Activated CD4-positive, CD25-positive, alpha-beta regulatory T cell treated with anti-CD3 and anti-CD28 coated beads, Interleukin-2, amount 50 U/mL, for 16 hours (primary cell): ENCODE measurements around the gene SCN8A.
"Not testable (repeated sequence)": the region's sequence is repeated elsewhere in the genome, so short reads cannot be mapped to it uniquely, and the experiment has no call there.

Source experiments
- DNase-seq: peaks from one replicate; pipeline ENCODE4 v3.0.0-alpha.2; 2020; ENCODE audit warnings: low read depth, low spot score

Gene SCN8A

DNA sequence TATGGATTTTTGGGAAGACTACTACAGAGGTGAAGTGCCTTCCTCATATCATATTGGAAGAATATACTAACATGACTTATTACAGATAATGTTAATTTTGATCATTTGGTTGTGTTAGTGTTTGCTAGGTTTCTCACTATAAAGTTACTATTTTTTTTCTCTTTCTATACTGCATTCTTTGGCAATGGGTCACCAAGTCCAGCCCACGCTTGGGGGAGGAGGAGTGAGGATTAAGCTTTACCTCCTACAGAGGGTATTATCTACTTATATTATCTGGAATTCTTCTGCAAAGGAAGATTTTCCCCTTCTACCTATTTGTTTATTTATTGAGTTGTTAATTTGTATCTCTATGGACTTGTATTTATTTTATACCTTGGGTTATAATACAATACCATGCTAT, 31.5 kb downstream of the SCN8A start:
- DNase-seq = no peak

DNA sequence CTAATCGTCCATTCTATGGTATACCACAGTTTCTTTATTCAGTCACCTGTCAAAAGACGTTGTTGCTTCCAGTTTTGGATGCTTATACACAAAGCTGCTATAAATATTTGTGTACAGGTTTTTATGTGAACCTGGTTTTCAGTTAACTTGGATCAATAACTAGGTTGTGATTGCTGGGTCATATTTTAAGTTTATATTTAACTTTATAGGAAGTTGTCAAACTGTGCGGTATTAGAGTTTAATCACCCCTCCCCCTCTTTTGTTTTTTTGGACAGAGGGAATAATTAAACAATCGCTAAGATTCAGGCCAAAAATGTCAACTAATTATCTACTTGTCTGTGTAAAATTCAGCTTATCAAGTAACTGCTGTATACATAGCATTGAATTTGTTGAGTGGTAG, 34.3 kb downstream of the SCN8A start:
- no peak for DNase-seq

DNA sequence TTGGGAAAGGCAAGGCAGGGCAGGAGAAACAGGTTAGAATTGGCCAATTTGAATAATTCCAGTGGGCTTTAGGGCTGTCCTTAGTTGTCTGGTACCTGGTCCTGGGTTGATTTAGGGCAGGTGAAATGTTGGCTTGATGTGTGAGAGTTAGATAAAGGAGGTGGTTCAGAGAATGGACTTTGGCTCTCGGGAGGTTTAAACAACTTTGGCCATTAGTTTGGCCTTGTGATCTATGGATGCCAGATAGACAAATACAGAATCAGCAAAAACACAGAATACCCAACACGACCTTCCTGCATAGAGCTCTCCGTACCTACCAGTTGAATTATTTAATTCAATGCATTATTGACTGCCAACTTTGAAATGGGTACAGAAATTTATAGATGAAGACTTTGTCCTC, 35.1 kb downstream of the SCN8A start:
- DNase-seq = no peak

DNA sequence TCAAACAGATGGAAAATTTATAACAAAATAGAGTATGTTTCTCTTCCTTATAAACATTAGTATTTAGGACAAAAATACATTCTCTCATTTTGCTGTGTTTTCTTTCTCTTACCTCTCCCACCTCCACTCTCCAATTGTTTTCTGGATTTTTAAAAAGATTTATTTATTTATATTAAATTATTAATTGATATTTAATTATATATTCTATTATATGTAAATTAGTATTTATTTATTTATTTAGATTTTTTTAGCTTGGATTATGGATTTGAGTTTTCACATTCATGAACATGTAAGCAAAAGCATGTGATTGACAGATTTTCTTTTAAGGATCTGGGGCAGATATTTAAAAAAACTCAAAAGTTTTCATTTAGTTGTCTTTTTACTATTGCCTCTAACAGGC, 35.6 kb downstream of the SCN8A start:
- DNase-seq = no peak

DNA sequence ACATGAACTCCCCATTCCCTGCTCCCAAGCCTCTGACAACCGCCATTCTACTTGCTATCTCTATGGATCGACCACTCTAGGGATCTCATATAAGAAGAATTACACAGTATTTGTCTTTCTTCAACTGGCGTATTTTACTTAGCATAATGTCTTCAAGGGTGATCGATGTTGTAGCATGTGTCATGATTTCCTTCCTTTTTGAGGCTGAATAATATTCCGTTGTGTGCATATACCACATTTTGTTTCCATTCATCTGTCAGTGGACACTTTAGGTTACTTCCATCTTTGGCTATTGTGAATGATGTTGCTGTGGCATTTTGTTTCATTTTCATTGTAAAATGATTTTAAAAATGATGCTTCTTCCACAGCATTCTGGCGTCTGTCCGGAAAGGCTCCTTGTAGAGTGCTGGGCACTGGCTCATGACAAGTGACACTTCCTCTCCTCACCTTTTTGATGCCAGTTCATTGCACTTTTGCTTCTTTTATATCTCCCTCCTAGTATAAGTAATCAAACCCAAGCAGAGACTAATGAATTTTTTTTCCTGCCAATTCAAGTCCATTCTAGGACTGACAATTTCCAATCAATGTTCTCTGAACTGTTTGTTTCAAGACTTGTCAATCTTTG, 39.3 kb downstream of the SCN8A start:
- DNase-seq = no peak

DNA sequence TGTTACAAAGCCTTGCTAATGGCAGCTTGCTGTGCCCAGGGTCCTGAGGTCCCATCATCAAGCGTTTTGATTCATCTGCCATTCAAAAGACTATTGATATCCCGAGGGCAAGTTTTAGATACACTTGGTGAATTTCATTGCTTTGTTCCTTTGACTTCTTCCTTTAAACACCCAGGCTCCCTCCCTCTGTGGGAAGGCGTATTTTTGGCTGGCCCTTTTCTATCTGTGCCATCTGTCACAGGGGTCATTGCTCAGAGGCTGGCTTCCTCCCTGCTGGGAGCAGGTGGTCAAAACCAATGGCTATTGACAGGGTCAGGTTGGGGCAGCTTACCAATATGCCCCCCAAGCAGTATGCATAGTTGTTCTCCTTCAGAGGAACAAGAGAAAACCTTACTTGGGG, 40.0 kb downstream of the SCN8A start:
- DNase-seq = no peak

DNA sequence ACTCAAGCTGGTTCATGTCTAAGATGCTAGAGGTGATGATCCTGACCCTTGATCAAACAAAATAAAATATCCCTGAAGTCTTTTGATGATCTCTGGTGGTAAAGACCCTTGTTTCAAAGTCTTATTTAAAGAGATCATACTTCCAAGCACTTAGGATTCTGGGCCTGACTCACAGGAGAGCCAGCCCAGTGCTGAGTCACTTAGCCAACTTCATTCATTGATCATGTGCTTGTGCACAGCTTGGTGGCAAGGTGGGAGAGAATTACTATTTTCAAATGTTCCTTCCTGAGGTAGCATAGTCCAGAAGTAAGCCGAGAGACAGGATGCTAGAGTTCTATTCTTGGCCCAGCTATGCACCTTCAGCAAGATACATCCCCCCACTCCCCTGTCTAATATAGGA, 40.6 kb downstream of the SCN8A start:
- no peak for DNase-seq

DNA sequence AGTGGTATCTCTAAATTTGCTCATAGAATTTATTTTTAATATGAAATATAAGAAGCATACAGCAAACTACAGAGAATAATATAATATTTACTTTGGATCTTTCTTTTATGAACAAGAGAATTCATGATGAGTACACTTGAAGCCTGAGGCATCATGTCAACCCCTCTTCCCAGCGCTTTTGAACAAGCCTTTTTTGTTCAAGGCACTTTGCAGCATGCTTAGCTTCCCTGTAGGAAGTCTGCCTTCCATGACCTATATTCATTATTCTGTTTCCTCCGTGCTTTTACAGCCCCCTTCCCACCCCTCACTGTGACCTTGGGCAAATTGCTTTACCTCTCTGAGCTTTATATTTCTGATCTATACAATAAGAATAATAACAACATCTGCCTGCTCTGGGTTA, 41.6 kb downstream of the SCN8A start:
- DNase-seq = no peak

DNA sequence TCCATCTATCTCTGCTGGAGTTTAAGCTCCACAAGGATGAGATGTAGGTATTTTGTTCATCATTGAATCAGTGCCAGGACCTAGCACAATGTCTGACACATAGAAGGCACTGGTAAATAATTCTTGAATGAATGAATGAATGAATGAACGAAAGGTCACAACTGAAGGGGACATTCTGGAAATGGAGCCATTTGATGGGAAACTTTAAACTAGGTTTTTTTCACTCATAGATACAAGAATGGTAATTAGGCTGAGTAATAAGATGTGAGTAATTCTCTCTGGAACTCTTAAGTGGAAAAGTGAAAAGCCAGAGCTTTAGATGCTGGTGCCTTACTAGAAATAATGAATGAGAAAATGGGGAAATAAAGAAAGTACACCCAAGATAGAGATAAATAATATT, 44.3 kb downstream of the SCN8A start:
- no peak for DNase-seq

DNA sequence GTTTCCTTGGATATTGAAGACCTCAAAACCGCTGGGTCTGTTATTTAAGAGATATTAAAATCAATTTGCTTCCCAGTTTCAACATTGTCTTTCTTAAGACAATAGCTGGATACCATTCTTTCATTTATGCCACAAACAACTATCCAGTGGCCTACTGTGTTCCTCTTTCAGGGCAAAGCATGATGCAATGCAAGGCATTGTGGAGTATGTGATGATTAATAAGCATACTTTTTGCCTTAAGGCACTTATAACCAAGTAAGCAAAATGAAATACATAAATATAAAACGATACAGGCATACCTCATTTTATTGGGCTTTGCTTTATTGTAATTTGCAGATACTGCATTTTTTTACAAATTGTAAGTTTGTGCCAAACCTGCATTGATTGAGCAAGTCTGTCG, 45.5 kb downstream of the SCN8A start:
- DNase-seq = no peak

DNA sequence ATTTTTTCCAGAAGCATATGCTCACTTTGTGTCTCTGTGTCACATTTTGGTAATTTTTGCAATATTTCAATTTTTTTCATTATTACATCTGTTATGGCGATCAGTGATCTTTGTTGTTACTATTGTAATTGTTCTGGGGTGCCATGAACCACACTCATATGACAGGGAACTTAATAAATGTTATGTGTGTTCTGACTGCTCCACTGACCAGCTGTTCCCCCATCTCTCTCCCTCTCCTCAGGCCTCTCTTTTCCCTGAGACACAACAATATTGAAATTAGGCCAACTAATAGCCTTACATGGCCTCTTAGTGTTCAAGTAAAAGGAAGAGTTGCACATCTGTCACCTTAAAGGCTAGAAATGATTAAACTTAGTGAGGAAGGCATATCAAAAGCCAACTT, 46.0 kb downstream of the SCN8A start:
- no peak for DNase-seq

DNA sequence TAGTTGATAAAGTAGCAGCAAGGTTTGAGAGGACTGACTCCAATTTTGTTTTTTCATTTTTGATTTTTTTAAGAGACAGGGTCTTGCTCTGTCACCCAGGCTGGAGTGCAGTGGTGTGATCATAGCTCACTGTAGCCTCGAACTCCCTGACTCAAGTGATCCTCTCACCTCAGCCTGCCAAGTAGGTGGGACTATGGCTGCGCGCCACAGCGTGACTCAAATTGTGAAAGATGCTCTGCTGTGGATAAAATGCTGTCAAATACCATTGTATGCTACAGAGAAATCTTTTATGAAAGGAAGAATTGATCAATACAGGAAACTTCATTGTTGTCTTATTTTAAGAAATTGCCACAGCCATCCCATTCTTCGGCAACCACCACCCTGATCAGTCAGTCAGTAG, 48.3 kb downstream of the SCN8A start:
- no peak for DNase-seq

DNA sequence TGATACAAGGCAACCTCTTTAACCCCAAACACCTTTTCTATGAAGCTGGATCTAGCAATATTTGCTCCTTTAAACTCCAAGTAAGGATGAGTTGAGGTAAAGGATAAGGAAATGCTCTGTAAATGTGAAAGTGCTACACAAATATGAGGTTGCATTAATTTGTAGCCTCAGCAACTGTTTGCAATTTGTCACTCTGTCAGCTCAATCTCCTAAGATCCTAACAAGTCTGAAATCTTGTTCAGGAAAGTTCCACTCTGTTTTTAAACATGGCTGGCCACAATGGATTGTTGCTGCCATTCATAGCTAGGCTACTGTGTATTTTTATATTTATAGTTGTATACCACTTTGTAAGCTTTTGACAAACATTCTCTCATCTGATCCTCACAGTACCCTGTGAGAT, 51.3 kb downstream of the SCN8A start:
- no peak for DNase-seq

DNA sequence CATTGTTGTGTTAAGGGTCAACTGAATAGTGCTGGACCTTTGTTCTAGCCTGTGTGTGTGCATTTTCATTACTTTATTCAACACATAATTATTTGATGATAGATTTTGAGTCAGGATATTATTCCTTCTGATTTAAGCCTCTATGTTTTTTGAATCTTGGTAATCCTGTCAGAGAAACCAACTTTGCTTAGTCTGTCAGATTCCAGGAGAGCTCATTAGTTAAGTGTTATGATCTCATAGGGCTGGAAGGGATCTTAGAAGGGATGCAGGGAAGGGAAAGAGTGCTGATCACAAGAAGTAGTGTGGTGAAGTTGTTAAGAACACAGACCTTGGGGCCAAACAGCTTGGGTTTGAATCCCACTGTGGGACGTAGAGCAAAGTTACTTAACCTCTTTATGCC, 52.9 kb downstream of the SCN8A start:
- no peak for DNase-seq

DNA sequence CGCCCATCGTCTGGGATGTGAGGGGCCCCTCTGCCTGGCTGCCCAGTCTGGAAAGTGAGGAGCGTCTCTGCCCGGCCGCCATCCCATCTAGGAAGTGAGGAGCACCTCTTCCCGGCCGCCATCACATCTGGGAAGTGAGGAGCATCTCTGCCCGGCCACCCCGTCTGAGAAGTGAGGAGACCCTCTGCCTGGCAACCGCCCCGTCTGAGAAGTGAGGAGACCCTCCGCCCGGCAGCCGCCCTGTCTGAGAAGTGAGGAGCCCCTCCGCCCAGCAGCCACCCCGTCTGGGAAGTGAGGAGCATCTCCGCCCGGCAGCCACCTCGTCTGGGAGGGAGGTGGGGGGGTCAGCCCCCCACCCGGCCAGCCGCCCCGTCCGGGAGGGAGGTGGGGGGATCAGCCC, 53.7 kb downstream of the SCN8A start:
- DNase-seq = not testable (repeated sequence)

DNA sequence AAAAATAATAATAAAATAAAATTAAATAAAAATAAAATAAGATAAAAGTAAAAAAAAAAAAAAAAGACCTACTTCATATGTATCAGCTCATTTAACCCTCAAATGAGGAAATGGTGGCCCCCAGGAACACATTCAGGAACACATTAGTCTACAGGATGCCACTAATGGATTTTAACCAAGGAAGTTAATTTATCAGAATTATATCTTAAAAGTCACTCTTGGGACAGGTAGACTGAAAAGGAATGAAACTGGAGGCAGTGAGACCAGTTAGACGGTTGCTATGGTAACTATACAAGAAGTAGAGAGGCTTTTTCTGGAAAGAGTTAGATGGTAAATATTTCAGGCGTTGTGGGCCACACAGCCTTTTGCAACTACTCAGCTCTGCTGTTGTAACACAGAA, 54.9 kb downstream of the SCN8A start:
- no peak for DNase-seq

DNA sequence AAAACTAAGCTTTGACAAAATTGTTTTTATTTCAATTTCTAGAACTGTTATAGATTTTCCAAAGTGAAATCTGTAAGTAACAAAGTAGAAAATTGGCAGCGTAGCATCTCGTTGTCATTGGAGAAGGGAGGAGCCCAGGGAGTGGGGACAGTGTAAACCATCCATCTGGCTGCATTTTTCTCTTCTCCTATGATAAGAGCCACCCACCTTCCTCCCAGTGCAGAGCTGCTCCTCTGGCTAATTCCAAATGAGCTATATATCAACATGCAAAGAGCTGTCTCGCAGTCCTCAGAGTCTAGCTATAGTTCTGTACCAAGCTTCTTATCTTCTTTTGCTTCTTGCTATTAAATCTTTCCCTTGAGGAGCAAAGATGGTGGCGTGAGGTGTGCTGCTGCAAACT, 56.6 kb downstream of the SCN8A start:
- DNase-seq = no peak

DNA sequence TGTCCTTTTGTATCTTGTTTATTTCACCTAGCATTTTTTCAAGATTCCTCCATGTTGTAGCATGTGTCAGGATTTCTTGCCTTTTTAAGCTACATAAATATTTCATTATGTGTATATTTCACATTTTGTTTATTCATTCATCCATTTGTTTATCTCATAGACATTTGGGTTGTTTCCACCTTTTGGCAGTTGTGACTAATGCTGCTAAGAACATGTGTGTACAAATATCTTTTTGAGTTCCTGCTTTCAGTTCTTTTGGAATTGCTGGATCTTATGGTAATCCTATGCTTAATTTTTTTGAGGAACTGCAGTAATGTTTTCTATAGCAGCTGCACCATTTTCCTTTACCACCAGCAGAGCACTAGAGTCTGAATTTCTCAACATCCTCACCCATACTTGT, 62.4 kb downstream of the SCN8A start:
- DNase-seq = no peak

DNA sequence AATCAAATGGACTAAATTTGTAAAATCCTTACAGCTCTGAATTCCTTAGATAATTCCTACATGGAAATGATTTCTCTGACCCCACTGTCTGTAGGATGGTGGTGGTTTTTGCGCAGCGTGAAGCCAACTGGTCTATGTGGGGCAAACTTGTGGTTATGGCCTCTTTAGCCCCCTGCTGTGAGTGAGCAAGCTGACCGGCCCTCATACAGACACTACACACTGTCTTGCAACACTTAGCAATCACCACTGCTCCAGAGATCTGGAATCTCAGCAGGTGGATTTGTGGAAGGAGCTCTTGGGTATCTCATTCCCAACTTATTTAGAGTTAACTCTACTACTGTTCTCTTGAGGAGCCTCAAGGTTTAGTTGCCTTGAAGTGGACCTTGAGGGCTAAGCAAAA, 70.2 kb downstream of the SCN8A start:
- no peak for DNase-seq

DNA sequence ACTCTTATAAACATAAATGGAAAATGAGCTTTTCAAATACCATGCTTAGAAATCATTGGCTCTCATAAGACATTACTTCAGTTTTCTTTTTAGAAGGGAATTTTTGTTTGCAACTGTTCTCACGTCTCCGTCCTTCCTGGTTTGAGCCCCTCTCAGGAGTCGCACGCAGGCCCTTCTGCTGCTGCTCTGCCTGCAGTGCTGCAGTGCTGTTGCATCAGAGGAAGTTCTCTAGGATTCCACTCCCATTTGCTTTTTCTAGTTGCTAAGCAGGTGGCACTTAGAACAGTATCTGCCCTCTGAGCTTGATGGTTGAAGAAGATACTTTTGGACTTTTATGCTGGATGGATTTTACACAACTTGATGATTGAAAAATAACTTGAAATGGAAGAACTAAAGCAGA, 70.8 kb downstream of the SCN8A start:
- DNase-seq = no peak

DNA sequence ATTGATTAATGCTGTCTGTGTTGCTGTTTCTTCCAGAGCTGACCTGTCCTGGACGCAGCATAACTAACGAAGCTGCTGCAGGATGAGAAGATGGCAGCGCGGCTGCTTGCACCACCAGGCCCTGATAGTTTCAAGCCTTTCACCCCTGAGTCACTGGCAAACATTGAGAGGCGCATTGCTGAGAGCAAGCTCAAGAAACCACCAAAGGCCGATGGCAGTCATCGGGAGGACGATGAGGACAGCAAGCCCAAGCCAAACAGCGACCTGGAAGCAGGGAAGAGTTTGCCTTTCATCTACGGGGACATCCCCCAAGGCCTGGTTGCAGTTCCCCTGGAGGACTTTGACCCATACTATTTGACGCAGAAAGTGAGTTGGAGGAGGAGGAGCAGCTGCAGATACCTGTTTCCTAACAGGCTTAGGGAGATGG, 71.7 kb downstream of the SCN8A start:
- no peak for DNase-seq

DNA sequence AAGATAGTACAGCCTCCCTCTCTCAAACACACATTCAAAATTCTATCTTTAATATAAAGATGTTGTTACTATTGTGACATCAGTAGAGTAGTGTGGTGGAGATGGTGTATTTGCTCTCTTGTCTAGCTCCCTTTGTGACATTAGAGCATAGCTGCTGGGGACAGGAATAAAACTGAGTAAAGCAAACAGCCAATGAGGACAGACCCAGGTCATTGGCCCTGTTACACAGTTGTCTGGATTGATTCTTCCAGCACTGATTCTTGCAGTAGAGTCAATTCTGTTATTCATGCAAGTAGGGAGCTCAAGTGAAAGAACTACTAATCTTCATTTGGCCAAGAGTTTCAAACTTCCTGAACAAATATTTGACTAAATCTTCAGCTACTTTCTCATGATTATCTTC, 72.4 kb downstream of the SCN8A start:
- no peak for DNase-seq

DNA sequence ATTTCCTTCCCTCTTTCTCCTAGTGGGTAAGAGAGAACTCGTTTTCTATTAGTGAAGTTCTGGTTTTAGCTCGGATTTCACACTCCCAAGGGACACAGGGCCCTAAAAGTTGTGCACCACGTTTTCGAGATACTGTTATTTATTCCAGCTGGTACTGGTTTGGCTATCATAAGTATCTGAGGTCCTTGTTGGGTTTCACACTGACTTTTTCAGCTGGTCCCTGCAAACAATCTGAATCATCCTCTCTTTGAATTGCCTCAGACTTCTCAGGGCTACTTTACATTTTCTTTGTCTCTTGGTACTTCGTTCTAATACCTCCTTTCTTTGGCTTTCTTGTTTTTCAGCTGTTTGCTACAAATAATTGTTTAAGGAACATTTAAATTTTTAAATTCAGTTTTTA, 75.7 kb downstream of the SCN8A start:
- DNase-seq = no peak

DNA sequence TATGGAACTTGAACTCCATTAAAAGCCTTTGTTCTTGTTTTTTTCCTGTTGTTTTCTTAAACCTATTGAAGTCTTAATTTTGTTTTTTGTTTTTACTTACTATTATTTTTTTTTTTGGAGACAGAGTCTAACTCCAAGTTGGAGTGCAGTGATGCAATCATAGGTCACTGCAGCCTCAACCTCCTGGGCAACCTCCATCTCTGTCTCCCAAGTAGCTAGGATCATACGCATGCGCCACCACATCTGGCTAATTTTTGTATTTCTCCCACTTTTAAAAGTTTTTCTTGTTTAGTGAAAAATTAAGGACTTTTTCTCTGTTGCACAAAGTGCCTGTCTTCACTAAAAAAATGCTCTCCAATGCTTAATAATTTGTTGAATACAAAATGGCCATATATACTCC, 76.2 kb downstream of the SCN8A start:
- no peak for DNase-seq

DNA sequence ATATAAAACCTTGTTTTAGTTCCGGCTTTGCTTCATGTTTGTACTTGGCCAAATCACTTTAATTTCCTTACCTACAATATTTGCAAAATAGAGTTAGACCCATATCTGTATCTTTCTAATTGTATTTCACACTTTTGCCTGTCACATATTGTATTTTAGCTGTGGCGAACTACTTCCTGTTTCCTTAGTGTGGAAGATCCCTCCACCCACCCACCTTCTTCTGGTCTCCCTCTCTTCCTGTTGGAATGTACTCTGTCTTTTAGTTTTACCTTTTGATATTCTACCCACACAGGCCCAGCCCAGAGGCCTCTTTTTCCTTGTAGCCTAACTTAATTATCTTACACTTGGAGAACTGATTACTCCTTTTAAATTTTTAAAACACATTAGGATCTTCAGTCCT, 78.2 kb downstream of the SCN8A start:
- DNase-seq = no peak
